T-helper 2 cell treated with Interferon-gamma antibody and Interleukin-4, amounts not matched to agents 100 ng/mL and 5 ng/mL, for 36 hours (primary cell): ENCODE results near the gene HELZ. TPM values are rescaled to one million over a fixed set of nuclear protein-coding genes. Genes with fewer than 3 reads are reported as not detected.
"Not testable (repeated sequence)": the region's sequence is repeated elsewhere in the genome, so short reads cannot be mapped to it uniquely, and the experiment has no call there.

Source experiments
- intact Hi-C: fragments of 100-400 bp; cut with micrococcal nuclease; formaldehyde crosslinking; loops from one replicate; pipeline ENCODE4 v1.15.1; 2023
- total RNA-seq: library from RNA; stranded (reverse); gene quantifications from 2 replicates; pipeline ENCODE4 v1.2.3, GENCODE V29; 2022

Gene HELZ, protein sequence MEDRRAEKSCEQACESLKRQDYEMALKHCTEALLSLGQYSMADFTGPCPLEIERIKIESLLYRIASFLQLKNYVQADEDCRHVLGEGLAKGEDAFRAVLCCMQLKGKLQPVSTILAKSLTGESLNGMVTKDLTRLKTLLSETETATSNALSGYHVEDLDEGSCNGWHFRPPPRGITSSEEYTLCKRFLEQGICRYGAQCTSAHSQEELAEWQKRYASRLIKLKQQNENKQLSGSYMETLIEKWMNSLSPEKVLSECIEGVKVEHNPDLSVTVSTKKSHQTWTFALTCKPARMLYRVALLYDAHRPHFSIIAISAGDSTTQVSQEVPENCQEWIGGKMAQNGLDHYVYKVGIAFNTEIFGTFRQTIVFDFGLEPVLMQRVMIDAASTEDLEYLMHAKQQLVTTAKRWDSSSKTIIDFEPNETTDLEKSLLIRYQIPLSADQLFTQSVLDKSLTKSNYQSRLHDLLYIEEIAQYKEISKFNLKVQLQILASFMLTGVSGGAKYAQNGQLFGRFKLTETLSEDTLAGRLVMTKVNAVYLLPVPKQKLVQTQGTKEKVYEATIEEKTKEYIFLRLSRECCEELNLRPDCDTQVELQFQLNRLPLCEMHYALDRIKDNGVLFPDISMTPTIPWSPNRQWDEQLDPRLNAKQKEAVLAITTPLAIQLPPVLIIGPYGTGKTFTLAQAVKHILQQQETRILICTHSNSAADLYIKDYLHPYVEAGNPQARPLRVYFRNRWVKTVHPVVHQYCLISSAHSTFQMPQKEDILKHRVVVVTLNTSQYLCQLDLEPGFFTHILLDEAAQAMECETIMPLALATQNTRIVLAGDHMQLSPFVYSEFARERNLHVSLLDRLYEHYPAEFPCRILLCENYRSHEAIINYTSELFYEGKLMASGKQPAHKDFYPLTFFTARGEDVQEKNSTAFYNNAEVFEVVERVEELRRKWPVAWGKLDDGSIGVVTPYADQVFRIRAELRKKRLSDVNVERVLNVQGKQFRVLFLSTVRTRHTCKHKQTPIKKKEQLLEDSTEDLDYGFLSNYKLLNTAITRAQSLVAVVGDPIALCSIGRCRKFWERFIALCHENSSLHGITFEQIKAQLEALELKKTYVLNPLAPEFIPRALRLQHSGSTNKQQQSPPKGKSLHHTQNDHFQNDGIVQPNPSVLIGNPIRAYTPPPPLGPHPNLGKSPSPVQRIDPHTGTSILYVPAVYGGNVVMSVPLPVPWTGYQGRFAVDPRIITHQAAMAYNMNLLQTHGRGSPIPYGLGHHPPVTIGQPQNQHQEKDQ (N-terminal part only)
- total RNA-seq = 64.1 and 68.6 TPM in 2 replicates

DNA sequence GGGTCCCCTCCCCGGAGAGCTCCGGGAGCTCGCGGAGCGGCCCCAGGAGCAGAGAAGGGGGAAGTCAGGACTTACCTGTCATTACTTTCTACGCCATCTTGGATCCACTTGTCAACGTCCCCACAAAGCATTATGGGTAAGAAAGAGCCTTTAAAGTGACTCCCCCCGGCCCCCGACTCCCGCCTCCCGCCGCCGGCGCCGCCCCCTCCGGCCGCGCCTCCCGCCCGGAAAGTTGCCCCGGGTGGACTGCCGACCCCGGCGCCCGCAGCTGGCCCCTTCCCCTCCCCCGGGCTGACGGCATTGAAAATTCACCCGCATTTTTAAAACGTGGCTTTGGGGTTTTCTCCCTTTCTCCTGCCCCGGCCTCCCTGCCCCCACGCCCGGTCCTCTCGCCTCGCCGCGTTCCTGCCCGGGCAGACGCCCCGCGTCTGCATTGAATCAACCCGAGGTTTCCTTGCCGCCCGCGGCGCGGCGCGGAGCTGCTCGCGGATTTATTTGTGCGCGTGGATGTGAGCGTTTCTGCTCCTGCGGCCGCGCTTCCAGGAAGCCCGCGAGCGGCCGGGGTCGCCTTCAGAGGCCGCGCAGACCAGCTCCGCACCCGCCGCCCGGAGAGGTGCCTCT lies at the start of gene HELZ:
TSS of gene HELZ (minus strand) at position 124 of the 621 bp plus-strand sequence. CDS start 26,392 bp downstream, outside the sequence.
- intact Hi-C loops = loop anchor here (5.0 kb wide), 1 partner anchor 122 kb away; the partner anchor contains the start of gene PSMD12

DNA sequence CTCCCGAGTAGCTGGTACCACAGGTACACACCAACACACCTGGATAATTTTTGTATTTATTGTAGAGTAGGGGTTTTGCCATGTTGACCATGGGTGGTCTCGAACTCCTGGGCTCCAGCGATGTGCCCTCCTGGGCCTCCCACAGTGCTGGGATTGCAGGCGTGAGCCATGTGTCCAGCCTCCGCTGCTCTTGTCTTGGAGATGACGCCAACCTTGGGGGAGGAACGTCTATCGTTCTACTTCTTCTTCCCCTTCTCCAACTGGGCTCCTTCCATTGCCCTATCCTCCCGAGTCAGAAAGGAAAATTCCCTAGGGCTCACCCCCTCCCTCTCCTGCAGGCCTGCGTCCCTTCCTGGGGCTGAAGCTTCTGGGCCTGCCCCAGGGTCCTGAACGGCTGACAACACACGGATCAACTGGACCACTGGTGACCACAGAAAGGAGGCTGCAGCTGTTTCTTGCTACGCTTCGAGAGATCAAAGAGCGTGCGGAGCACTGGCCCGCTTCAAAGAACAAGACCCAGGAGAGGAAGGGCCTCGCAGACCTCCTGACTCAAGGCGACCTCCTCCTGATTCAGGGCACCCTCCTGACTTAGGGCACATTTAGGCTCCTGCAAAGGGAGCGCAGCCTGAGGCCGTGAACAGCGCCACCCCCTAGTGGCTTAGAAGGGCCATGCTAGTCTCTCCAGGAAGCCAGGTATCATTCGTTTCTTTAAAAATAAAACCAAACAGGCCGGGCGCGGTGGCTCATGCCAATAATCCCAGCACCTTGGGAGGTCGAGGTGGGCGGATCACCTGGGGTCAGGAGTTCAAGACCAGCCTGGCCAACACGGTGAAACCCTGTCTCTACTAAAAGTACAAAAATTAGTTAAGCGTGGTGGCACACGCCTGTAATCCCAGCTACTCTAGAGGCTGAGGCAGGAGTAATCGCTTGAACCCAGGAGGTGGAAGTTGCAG lies 48.5 kb upstream of the HELZ start:
- intact Hi-C loops = loop anchor here (1.0 kb wide), 1 partner anchor 72 kb away; no protein-coding TSS in a partner anchor

DNA sequence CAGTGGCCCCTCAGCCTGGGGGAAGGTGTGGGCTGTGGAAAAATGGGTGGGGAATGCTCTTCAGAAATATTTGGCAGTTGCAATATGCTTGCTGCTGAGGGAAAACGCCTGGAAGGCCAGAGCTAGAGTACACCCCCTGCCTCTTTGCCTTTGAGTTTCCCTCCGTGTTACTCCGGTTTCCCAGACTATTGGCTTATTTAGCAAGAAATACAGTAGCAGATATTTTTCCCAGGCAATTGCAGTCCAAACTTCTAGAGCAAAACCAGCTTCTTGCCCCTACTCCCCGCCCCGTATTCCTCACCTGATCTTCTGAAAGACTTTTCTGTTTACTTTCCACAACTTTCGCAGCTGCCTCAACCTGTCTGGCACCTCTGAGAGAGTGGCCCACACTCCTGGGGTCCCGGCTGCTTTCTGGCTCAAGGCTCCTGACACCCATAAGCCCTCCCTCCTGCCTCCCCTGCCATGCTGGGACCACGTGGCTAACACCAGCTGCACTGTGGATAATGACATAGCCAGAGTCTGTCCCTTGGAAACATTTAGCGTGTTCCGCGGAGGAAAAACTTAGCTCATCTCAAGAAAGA lies 45.8 kb upstream of the HELZ start:
- intact Hi-C loops = no loop called here

DNA sequence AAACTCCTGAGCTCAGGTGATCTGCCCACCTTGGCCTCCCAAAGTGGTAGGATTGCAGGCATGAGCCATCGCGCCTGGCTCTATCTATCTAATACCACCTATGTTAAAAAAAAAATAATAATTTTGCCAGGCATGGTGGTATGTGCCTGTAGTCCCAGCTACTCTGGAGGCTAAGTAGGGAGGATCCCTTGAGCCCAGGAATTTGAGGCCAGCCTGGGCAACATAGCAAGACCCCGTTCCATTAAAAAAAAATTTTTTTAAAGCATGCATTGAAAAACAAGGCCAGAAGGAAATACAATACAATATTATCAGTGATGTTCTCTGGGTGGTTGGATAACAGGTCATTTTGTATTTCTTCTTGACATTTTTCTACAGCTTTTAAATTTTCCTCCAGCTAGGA lies 45.2 kb upstream of the HELZ start:
- intact Hi-C loops = no loop called here

DNA sequence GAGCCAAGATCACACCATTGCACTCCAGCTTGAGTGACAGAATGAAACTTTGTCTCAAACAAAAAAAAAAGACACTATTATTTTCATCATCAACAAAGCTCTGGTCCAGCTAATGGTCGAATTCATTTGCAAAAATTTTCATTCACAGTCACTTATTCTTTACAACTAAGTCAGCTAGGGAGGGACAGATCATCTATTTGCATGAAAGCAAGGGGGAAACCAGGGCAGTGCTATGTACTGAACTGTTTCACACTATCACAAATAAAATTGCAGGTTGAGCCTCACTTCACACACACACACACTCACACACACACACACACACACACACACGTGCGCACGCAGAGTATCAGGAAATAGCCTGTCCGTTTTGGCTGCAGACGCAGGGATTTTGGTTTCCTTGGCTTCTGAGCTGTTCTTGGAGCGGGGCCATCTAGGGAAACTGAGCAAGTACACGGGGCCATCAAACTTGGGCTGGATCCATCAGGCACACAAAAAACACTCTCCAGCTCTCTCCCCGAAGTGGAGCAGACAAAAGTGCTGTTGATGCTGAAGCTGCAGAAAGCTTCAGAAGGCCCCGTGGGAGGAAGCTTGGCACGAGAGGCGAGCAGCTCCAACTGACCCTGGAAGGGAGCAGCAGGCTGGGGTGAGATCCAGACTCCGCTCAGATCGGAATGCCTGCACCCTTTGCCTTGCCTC lies 44.3 kb upstream of the HELZ start:
- intact Hi-C loops = no loop called here

DNA sequence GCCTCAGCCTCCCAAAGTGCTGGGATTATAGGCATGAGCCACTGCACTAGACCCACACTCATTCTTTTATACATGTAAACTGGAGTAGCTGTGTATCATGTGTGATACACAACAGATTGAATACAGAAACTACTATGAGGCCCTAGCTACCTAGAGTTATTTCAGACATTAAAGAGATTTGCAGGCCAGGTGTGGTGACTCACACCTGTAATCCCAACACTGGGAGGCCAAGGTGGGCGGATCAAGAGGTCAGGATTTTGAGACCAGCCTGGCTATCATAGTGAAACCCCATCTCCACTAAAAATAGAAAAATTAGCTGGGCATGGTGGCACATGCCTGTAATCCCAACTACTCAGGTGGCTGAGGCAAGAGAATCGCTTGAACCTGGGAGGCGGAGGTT lies 41.8 kb upstream of the HELZ start:
- intact Hi-C loops = not testable (repeated sequence)

DNA sequence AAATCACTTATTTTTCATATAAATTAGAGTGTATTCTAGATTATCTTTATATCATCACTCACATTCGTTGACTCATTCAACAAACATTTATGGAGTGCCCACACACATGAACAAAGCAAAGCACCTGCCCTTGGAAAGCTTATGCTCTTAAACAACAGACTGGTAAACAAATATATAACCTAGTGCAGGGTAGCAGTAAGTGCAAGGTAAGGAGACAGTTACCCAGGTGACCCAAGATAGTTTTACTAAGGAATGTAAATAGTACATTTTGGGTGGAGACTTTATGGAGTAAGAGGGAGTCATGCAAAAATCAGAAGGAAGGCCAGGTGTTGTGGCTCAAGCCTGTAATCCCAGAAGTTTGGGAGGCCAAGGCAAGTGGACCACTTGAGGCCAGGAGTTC lies 40.4 kb upstream of the HELZ start:
- intact Hi-C loops = no loop called here

DNA sequence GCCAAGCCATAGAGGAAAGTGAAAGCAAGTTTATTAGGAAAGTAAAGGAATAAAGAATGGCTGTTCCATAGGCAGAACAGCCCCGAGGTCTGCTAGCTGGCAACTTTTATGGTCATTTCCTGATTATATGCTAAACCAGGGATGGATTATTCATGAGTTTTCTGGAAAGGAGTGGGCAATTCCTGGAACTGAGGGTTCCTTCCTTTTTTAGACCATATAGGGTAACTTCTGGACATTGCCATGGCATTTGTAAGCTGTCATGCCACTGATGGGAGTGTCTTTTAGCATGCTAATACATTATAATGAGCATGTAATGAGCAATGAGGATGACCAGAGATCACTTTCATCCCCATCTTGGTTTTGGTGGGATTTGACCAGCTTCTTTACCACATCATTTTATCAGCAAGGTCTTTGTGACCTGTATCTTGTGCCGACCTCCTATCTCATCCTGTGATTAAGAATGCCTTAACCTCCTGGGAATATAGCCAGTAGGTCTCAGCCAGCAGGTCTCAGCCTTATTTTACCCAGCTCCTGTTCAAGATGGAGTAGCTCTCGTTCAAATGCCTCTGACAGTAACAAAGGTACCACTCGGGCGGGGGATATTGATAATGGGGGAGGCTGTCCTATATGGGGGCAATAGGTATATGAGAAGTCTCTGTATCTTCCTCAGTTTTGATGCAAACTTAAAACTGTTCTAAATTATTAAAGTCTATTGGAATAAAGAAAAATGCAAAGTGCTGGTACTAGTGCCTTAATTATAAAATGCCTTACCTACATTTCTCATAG lies 38.9 kb upstream of the HELZ start:
- intact Hi-C loops = no loop called here

DNA sequence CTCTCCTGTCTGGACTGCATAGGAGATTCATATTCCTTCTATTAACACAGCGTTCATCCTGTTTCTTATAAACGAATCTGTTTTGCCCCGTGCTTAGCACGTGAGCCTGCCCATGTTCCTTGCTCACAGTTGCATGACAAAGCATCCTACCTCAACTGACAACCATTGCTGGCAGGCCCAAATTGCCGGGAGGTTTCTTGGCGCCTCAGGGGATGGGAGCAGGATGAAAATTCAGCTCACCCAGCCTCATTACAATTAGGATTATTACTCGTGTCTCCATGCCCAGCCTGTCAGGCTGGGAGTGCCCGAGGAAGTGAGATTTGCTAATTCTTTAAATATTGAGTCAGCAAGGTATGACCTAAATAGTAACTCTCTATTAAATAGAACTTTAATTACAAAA lies 36.7 kb upstream of the HELZ start:
- intact Hi-C loops = no loop called here

DNA sequence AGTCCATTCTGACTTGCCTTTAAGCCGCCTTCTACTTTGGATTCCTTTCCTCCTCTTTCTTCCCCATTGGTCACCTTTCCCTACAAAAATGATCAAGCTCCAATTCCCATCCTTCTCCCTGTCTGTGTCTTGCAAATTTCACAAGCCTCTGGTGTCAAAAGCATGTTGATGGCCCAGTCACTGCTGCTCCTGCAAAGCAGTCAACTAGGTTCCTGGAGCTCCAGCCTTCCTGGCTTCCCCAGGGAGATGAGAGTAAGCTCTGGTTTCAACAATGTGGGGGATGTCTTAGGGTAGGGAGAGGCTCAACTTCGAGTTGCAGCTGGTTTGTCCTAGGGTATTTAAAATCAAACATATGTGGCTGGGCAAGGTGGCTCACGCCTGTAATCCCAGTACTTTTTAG lies 36.1 kb upstream of the HELZ start:
- intact Hi-C loops = no loop called here

DNA sequence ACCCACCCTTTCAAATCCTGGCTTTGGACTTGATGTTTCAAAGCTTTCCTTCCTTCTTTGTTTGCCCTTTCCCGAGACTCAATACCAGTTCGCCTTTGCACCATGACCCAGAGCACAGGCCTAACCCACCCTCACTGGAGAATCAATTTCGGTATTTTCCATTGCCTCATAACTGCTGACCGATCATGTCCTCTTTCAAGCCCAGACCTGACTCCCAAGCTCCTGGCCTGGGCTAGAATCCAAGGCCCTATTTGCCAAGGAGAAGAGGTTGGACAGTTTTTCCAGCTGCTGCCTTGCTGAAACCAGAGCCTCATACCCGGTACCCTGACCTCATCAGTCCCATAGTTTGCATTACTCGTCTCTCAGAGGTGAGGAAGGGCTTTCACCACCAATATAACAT lies 35.3 kb upstream of the HELZ start:
- intact Hi-C loops = no loop called here

DNA sequence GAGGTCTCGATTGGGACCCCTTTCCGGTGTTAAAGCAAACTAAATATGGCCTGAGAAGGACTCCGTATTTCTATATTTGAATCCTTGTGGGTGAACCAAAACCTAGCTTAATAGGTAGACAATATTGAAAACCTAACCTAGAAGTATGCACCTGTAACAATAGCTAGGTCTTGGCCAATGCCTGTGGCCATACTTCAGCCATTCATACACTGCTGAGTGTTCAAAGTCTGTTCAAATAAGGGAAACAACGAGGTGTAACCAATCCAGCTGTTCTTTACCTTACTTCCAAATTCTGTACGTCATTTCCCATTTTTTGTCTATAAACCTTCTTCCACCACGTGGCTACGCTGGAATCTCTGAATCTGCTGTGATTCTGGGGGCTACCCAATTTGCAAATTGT lies 34.1 kb upstream of the HELZ start:
- intact Hi-C loops = no loop called here

DNA sequence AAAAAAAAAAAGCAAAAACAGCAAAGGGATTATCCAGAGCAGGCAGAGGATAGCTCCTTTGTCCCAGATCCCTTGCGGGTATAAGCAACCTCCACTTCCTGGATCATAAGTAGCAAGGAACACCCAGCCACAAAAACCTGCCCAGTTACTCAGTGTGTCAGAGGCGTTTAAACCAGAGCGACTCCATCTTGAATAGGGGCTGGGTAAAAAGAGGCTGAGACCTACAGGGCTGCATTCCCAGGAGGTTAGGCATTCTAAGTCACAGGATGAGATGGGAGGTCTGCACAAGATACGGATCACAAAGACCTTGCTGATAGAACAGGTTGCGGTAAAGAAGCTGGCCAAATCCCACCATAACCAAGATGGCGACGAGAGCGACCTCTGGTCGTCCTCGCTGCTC lies 33.4 kb upstream of the HELZ start:
- intact Hi-C loops = no loop called here

DNA sequence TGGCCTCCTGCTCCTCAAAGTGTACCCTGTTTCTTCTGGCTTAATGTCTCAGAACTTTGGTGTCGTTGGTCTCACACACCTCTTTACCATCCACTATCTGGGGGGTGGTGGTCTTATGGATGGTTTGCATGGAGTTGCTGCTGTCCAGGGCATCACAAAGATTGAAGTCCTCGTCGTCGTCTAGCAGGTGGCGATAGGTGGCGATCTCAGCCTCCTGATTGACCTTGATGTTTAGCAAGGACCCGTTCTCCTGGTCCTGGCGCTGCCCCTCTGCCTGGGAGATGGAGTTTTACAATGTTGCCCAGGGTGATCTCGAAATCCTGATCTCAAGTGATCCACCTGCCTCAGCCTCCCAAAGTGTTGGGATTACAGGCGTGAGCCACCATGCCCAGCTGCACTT lies 31.1 kb upstream of the HELZ start:
- intact Hi-C loops = no loop called here

DNA sequence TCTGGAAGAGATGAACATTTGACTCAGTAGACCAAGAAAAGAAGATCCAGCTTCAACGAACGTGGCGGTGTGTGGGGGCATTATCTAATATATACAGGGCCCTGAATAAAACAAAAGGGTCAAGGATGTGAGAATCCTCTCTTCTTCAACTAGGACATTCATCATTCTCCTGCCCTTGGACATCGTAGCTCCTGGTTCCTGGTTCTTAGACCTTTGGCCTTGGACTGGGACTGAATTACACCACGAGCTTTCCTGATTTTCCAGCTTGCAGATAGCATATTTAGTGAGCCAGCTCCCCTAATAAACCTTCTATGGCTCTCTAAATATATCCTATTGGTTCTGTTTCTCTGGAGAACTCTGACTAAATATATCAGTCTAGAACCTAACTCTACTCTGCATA lies 29.5 kb upstream of the HELZ start:
- intact Hi-C loops = no loop called here

DNA sequence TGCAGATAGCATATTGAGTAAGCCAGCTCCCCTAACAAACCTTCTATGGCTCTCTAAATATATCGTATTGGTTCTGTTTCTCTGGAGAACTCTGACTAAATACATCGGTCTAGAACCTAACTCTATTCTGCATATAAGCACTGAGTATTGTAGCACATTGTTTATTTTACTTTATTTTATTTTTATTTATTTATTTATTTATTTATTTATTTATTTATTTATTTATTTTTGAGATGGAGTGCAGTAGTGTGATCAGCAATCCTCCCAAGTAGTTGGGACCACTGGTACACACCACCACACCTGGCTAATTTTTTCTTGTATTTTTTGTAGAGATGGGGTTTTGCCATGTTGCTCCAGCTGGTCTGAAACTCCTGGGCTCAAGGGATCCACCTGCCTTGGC lies 28.9 kb upstream of the HELZ start:
- intact Hi-C loops = no loop called here

DNA sequence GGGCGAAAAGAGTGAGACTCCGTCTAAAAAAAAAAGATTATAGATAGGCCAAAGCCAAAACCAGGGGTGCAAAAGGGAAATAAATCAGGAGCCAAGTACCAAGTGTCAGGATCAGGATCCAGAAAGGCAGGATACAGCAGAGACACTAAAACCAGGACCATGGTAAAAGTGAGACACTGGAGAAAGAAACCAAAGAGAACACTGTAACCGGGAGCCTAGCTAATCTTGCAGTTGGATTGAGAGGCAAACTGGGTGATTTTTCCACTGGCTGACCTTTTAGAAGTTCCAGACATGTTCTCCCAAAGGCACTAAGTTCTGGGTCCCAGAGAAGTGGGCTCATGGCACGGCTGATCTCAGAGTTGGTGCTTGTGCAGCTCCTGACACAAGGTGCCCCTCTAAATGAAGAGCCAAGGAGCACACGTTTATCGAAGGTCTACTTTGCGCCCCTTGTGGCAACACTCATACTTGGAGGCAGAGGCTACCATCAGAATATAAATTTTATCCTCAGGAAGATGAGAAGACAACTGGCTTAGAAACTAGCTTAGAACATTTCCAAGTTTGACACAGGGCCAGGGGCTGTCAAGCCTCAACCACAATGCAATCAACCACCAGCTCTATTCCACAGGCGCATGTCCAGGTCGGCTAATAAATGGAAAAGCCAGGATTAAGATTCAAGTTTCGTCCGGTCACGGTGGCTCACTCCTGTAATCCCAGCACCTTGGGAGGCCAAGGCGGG lies 27.5 kb upstream of the HELZ start:
- intact Hi-C loops = no loop called here
